ENCODE results near the gene RFNG. TPM values are rescaled to one million over a fixed set of nuclear protein-coding genes. Genes with fewer than 3 reads are reported as not detected.
A peak's percentile ranks its signal among the peaks of the same experiment; 100 is the strongest.

The RFNG gene
- total RNA-seq, 1 donor from 2014 or later: 26.3 TPM

- no peak overlapping the region for H3K4me3 ChIP-seq (ENCODE audit: low read depth, low read length)
- no peaks in the 10 kb centered on the region for H3K36me3 ChIP-seq (ENCODE audit: control insufficient read depth, insufficient read depth, low read length)
- FAIRE-seq: no peak
- no peak for DNase-seq (ENCODE audit: low read depth)
- H3K27me3 ChIP-seq (ENCODE audit: control insufficient read depth, insufficient read depth, low read length): no peaks in the 10 kb centered on the region
- TF ChIP-seq CTCF (IDR thresholded peaks at IDR 0.05; ENCODE audit: insufficient read depth, low read length, severe bottlenecking): no peak
These were observed 34.6 kb downstream of the RFNG start for GRCh38 chr17:82016875-82017459.

- Histone ChIP-seq H3K4me3 (ENCODE audit: low read depth, low read length) (no peak overlapping the region), H3K36me3 (ENCODE audit: control insufficient read depth, insufficient read depth, low read length) (peaks cover 2% of the 10 kb centered on the region), H3K27me3 (ENCODE audit: control insufficient read depth, insufficient read depth, low read length) (no peaks in the 10 kb centered on the region)
- FAIRE-seq: no peak
- TF ChIP-seq CTCF (IDR thresholded peaks at IDR 0.05; ENCODE audit: insufficient read depth, low read length, severe bottlenecking): no peak
- no peak for DNase-seq (ENCODE audit: low read depth)
These were observed 35.3 kb downstream of the RFNG start for GRCh38 chr17:82016061-82016874.

GRCh38 chr17:82015311-82015971 lies 36.2 kb downstream of the RFNG start:
- no peak overlapping the region for H3K4me3 ChIP-seq (ENCODE audit: low read depth, low read length)
- no peaks in the 10 kb centered on the region for H3K27me3 ChIP-seq (ENCODE audit: control insufficient read depth, insufficient read depth, low read length)
- no peak for FAIRE-seq

GRCh38 chr17:82014971-82015310 lies 36.7 kb downstream of the RFNG start:
- Histone ChIP-seq H3K27me3 (ENCODE audit: control insufficient read depth, insufficient read depth, low read length) (no peaks in the 10 kb centered on the region), H3K4me3 (ENCODE audit: low read depth, low read length) (no peak overlapping the region), H3K36me3 (ENCODE audit: control insufficient read depth, insufficient read depth, low read length) (peaks cover 2% of the 10 kb centered on the region)
- DNase-seq (ENCODE audit: low read depth) (no peak), FAIRE-seq (peak; percentile 36)
- TF ChIP-seq CTCF (IDR thresholded peaks at IDR 0.05; ENCODE audit: insufficient read depth, low read length, severe bottlenecking): no peak

More at GRCh38 chr17:82015311-82015971, 36.2 kb downstream of the RFNG start:
- peaks cover 2% of the 10 kb centered on the region for H3K36me3 ChIP-seq (ENCODE audit: control insufficient read depth, insufficient read depth, low read length)
- TF ChIP-seq CTCF (IDR thresholded peaks at IDR 0.05; ENCODE audit: insufficient read depth, low read length, severe bottlenecking): no peak
- DNase-seq (ENCODE audit: low read depth): no peak

GRCh38 chr17:82014432-82014831 lies 37.2 kb downstream of the RFNG start:
- FAIRE-seq: no peak
- DNase-seq (ENCODE audit: low read depth): no peak
- no peaks in the 10 kb centered on the region for H3K27me3 ChIP-seq (ENCODE audit: control insufficient read depth, insufficient read depth, low read length)
- no peak overlapping the region for H3K4me3 ChIP-seq (ENCODE audit: low read depth, low read length)
- H3K36me3 ChIP-seq (ENCODE audit: control insufficient read depth, insufficient read depth, low read length): peaks cover 2% of the 10 kb centered on the region
- no peak for TF ChIP-seq CTCF (IDR thresholded peaks at IDR 0.05; ENCODE audit: insufficient read depth, low read length, severe bottlenecking)
